Cardiac muscle cell (in vitro differentiated cells and primary cell): ENCODE data around the gene MTARC1. TPM values are rescaled to one million over a fixed set of nuclear protein-coding genes. Genes with fewer than 3 reads are reported as not detected.
A peak's percentile ranks its signal among the peaks of the same experiment; 100 is the strongest.

Experiments used
- DNase-seq, 2 donors: peaks; one replicate each; pipeline versions ENCODE4 v3.0.0 to v3.0.0-alpha.2; 2010 to 2017; ENCODE audit warnings: low read depth in 1 of 2, low spot score in 1 of 2
- H3K27ac ChIP-seq: fragments of 200-600 bp; sonication (generic); 2 replicates; pipeline ENCODE4 v1.5.1; 2016
- H3K27me3 ChIP-seq: fragments of 200-600 bp; sonication (generic); 2 replicates; pipeline ENCODE4 v1.6.0; 2016; ENCODE audit warnings: control low read depth
- H3K36me3 ChIP-seq: fragments of 200-600 bp; sonication (generic); 2 replicates; pipeline ENCODE4 v1.5.1; 2016; ENCODE audit warnings: control low read depth
- H3K4me1 ChIP-seq: fragments of 200-600 bp; sonication (generic); 2 replicates; pipeline ENCODE4 v1.8.1; 2017; ENCODE audit warnings: low read depth, mild to moderate bottlenecking, mixed run types
- H3K4me3 ChIP-seq: fragments of 200-600 bp; sonication (generic); 2 replicates; pipeline ENCODE4 v1.5.1; 2016; ENCODE audit warnings: mild to moderate bottlenecking
- H3K9me3 ChIP-seq: fragments of 200-600 bp; sonication (generic); 2 replicates; pipeline ENCODE4 v1.5.1; 2017; ENCODE audit warnings: low read depth, mild to moderate bottlenecking, control low read depth
- polyA plus RNA-seq: library from polyadenylated mRNA; unstranded; fragments of >200 nt; fragmentation: Nextera tagmentation; extraction: Ambion mirVana; gene quantifications from 2 replicates; pipeline ENCODE4 v1.2.1, GENCODE V29; 2016
- total RNA-seq: library from RNA; depleted of rRNA; stranded (reverse); fragments of >200 nt; gene quantifications from 2 replicates; pipeline ENCODE4 v1.2.3, GENCODE V29; 2016
- TF ChIP-seq, protein P1 (sequence below): IDR thresholded peaks from 2 replicates; pipeline ENCODE4 v1.5.1; 2012; ENCODE audit warnings: low read depth, mild to moderate bottlenecking, low read length

Gene MTARC1
- total and polyA plus RNA-seq, 2 experiments from 2014 or later = 5.5 to 16.3 TPM

DNA sequence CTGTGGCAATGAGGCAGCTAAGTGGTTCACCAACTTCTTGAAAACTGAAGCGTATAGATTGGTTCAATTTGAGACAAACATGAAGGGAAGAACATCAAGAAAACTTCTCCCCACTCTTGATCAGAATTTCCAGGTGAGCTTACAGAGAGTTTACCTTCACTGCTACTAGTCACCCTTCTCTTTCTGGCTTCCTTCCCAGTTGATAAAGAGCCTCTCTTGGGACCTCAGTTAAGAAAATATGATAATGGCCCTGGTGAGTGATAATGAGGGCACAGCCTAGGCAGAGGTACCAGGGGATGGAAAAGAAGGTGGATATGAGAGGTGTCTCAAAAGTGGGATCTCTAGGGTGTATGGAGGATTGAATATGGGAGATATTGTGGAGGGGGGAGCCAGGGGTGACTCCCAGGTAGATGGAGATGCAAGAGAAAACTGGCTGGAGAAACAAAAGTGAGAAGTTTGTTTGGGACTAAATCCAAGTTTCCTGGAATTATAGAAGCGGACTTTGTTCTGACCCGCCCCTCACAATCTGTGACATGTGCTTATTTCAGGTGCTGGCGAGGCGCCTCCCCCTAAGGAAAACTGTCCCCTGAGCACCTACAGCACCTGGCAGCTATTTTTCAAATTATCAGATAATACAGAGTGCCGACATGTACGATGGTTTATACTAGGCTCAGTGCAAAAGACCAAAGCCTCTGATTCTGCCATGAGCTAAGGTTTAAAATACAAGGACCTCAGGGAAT is 24.9 kb upstream of the MTARC1 start:
- no peak for DNase-seq
- Histone ChIP-seq H3K27ac (no peak overlapping the region), H3K27me3 (no peaks in the 10 kb centered on the region), H3K4me1 (peaks cover 3% of the 10 kb centered on the region), H3K36me3 (peaks cover 7% of the 10 kb centered on the region), H3K9me3 (no peaks in the 10 kb centered on the region), H3K4me3 (no peak overlapping the region)
- TF ChIP-seq, protein P1, sequence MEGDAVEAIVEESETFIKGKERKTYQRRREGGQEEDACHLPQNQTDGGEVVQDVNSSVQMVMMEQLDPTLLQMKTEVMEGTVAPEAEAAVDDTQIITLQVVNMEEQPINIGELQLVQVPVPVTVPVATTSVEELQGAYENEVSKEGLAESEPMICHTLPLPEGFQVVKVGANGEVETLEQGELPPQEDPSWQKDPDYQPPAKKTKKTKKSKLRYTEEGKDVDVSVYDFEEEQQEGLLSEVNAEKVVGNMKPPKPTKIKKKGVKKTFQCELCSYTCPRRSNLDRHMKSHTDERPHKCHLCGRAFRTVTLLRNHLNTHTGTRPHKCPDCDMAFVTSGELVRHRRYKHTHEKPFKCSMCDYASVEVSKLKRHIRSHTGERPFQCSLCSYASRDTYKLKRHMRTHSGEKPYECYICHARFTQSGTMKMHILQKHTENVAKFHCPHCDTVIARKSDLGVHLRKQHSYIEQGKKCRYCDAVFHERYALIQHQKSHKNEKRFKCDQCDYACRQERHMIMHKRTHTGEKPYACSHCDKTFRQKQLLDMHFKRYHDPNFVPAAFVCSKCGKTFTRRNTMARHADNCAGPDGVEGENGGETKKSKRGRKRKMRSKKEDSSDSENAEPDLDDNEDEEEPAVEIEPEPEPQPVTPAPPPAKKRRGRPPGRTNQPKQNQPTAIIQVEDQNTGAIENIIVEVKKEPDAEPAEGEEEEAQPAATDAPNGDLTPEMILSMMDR = no peak

DNA sequence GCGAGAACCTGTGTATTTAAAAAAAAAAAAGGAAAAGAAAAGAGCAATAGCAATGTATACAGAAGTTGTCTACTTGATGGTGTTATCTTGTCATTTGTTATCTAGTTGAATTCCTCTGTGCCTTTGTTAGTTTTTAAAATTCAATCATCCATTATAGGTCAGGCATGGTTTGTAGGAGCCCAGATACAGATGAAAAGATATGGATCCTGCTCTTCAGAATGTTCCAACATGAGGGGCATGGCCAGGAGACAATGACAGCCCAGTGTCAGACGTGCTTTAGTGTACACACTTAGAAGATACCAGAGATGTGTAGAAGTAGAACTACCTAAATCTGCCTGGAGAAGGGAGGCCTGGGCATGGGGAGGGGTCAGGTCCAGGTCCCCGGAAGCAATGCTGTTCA is 22.0 kb upstream of the MTARC1 start:
- peaks cover 25% of the 10 kb centered on the region for H3K4me1 ChIP-seq
- no peaks in the 10 kb centered on the region for H3K9me3 ChIP-seq
- peaks cover 7% of the 10 kb centered on the region for H3K36me3 ChIP-seq
- H3K27ac ChIP-seq = peak overlapping the region; percentile 29
- H3K4me3 ChIP-seq = no peak overlapping the region
- H3K27me3 ChIP-seq = no peaks in the 10 kb centered on the region
- no peak for DNase-seq
- TF ChIP-seq, protein P1 = no peak

DNA sequence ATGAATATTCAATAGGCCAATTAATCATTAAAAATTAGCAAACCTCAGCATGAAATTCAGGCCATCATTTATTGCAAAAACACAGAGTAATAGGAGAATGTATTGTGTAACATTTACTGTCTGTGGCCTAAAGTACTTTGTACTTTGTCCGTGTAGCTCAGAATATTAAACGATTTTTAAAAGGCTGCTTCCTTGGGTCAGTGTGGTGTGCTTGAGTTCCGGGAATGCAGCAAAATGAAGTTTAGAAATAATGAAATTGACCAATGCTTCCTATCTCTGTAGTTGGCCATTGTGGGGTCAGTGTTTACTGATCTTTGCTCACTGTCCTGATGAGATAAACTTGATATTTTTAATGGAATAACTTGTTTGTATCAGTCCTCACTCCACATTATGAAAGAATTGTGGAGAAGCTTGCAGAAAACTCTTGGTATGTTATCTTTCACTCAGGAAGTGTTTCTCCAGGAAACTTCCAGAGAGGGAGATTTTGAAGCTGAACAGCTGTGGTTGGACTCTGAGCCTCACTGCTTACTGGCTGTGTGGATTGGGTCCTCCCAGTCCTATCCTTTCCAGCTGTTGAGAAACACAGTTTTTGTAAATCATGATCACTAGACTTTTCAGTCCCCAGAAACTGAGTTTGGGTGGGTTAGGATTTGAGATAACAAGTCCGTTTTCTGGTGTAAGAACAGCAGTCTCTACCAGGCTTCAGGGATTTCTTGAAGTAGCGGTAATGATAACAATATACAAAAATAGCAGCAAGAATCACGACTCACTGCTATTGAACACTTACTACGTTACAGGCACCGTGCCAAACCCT is 19.2 kb upstream of the MTARC1 start:
- H3K9me3 ChIP-seq = no peaks in the 10 kb centered on the region
- no peaks in the 10 kb centered on the region for H3K27me3 ChIP-seq
- H3K27ac ChIP-seq = peak overlapping the region; percentile 90
- H3K4me3 ChIP-seq = no peak overlapping the region
- H3K36me3 ChIP-seq = peaks cover 13% of the 10 kb centered on the region
- TF ChIP-seq, protein P1 = no peak
- H3K4me1 ChIP-seq = peaks cover 25% of the 10 kb centered on the region
- DNase-seq = peak; percentile 62 to 94

DNA sequence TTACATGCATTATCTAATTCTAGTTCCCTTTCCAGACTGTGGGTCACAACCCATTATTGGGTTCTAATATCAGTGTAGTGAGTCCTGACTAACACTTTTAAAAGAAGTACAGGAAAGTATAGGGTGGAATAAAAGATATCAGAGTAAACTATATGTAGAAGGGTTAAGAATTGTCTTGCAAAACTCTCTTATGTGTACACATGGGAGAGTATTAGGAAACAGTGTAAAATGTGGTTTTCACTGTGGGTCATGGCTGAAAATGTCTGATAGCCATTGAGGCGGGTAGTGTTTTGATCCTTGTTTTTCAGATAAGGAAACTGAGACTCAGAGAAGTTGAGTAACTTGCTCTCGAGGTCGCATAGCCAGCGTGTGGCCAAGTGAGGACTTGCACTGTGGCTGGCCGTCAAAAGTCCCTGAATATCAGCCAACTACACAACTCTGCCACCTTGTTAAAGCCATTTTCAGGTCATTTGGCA is 18.5 kb upstream of the MTARC1 start:
- H3K27ac ChIP-seq = peak overlapping the region; percentile 90
- DNase-seq = peak in 1 of 2 donors; percentile 78
- H3K4me1 ChIP-seq = peaks cover 25% of the 10 kb centered on the region
- H3K9me3 ChIP-seq = no peaks in the 10 kb centered on the region
- H3K36me3 ChIP-seq = peaks cover 13% of the 10 kb centered on the region
- no peaks in the 10 kb centered on the region for H3K27me3 ChIP-seq
- TF ChIP-seq, protein P1 = peak; percentile 15
- no peak overlapping the region for H3K4me3 ChIP-seq

DNA sequence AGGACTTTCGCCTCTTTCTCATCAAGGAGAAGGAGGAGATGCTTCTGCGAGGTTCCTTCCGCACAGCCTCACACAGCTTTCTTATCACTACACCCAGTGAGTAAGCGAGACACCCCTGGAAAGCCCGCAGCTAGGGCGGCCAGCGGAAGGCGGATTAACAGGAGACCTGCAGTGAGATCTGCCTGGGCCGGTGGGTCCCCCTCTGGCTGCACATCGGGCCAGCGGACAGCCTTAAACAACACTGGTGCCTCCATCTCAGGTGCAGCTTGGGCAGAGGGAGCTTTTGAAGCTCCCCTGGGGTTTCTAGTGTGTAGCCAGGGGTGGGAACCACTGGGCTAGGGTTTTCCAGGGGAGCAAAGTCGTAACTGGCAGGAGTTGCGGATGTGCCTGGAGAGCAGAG is 17.5 kb upstream of the MTARC1 start:
- DNase-seq = no peak
- Histone ChIP-seq H3K4me3 (no peak overlapping the region), H3K9me3 (no peaks in the 10 kb centered on the region), H3K27ac (peak overlapping the region; percentile 90), H3K4me1 (peaks cover 25% of the 10 kb centered on the region), H3K36me3 (peaks cover 12% of the 10 kb centered on the region), H3K27me3 (no peaks in the 10 kb centered on the region)
- TF ChIP-seq, protein P1 = no peak
